ENCODE results near the gene AQP12A.

The AQP12A gene

DNA sequence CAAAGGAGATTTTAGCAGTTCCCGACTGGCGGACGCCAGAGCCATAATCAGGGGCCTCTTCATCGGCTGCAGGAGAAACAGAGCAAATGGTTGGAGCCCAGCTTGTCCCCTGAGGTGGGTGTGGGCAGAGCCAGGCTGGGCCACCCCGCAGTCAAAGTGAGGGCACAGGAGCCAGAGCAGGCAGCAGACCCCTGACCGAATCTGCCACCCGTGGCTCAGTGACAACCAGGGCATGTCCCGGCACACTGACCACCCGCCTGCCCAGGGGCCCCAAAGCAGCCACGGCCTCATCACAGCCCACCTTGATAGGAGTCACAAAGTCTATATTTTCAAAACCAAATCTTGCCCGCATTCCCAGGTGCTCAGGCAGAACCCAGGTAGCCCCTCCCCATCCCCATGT lies 55.6 kb downstream of the AQP12A start:
- DNase-seq: no peak
